H1 (cell line): Measurements from ENCODE around the gene NME4. TPM values are rescaled to one million over a fixed set of nuclear protein-coding genes. Genes with fewer than 3 reads are reported as not detected.

Experiments
- BACH1 ChIP-seq: IDR thresholded peaks from 2 replicates; pipeline ENCODE4 v1.6.1; 2012; ENCODE audit warnings: low read length, improper control_type of control experiment
- CHD2 ChIP-seq: IDR thresholded peaks from 2 replicates; pipeline ENCODE4 v1.6.1; 2012; ENCODE audit warnings: low read length, improper control_type of control experiment
- CREB1 ChIP-seq: IDR thresholded peaks from 2 replicates; pipeline ENCODE4 v1.6.1; 2012; ENCODE audit warnings: inconsistent platforms
- EGR1 ChIP-seq: IDR thresholded peaks from 2 replicates; pipeline ENCODE4 v1.6.1; 2011; ENCODE audit warnings: low read depth, low read length, borderline replicate concordance
- FOSL1 ChIP-seq: IDR thresholded peaks from 2 replicates; pipeline ENCODE4 v1.6.1; 2011; ENCODE audit warnings: mild to moderate bottlenecking, low read depth, low read length, moderate library complexity; ENCODE audit not compliant: insufficient read depth
- GTF2F1 ChIP-seq: IDR thresholded peaks from 2 replicates; pipeline ENCODE4 v1.6.1; 2012; ENCODE audit warnings: low read depth, low read length, improper control_type of control experiment, borderline replicate concordance
- JUN ChIP-seq: IDR thresholded peaks from 2 replicates; pipeline ENCODE4 v1.6.1; 2011; ENCODE audit warnings: low read depth, mild to moderate bottlenecking, improper control_type of control experiment, low read length
- JUND ChIP-seq: IDR thresholded peaks from 2 replicates; pipeline ENCODE4 v1.6.1; 2011; ENCODE audit warnings: mild to moderate bottlenecking, improper control_type of control experiment, low read length
- KDM5A ChIP-seq: fragments of 200-600 bp; IDR thresholded peaks from 2 replicates; pipeline ENCODE4 v1.7.1; 2012; ENCODE audit warnings: mild to moderate bottlenecking, low read length, inconsistent platforms, mixed read lengths
- NANOG ChIP-seq: IDR thresholded peaks from 2 replicates; pipeline ENCODE4 v1.6.1; 2011; ENCODE audit warnings: low read length, low read depth, mild to moderate bottlenecking, inconsistent platforms; ENCODE audit not compliant: insufficient read depth, poor library complexity, severe bottlenecking
- RBBP5 ChIP-seq: IDR thresholded peaks from 2 replicates; pipeline ENCODE4 v1.7.1; 2012; ENCODE audit warnings: low read depth, mild to moderate bottlenecking, inconsistent platforms, low read length, moderate library complexity, borderline replicate concordance
- RFX5 ChIP-seq: IDR thresholded peaks from 2 replicates; pipeline ENCODE4 v1.6.1; 2011; ENCODE audit warnings: low read depth, low read length, improper control_type of control experiment, borderline replicate concordance
- RXRA ChIP-seq: IDR thresholded peaks from 2 replicates; pipeline ENCODE4 v1.6.1; 2011; ENCODE audit warnings: low read depth, mild to moderate bottlenecking, low read length, moderate library complexity; ENCODE audit not compliant: insufficient read depth
- SIN3A ChIP-seq, 2 experiments: IDR thresholded peaks in 1 of 2; conservative IDR thresholded peaks in 1 of 2; 2 replicates each; pipeline ENCODE4 v1.6.1; 2011 to 2012; ENCODE audit warnings: low read length in 2 of 2, improper control_type of control experiment in 1 of 2, low read depth in 1 of 2, mild to moderate bottlenecking in 1 of 2
- SP2 ChIP-seq: IDR thresholded peaks from 2 replicates; pipeline ENCODE4 v1.6.1; 2012; ENCODE audit warnings: mild to moderate bottlenecking, low read length, inconsistent platforms
- SP4 ChIP-seq: IDR thresholded peaks from 2 replicates; pipeline ENCODE4 v1.6.1; 2012; ENCODE audit warnings: low read length, inconsistent platforms
- SRF ChIP-seq: IDR thresholded peaks from 2 replicates; pipeline ENCODE4 v1.6.1; 2011; ENCODE audit warnings: mild to moderate bottlenecking, low read depth, low read length, moderate library complexity
- TBP ChIP-seq: IDR thresholded peaks from 2 replicates; pipeline ENCODE4 v1.6.1; 2011; ENCODE audit warnings: low read depth, low read length, improper control_type of control experiment
- ZNF274 ChIP-seq: IDR thresholded peaks from 2 replicates; pipeline ENCODE4 v1.7.0; 2012; ENCODE audit warnings: low read length, borderline replicate concordance; ENCODE audit errors: extremely low read depth
- polyA plus RNA-seq, 7 experiments: library from polyadenylated mRNA; depleted of rRNA in 3 of 7; stranded (reverse) in 5 of 7; unstranded in 2 of 7; fragments of >200 nt in 5 of 7; fragments of 200-250 nt in 2 of 7; gene quantifications; 1 replicate in 5 of 7; 2 replicates in 1 of 7; 4 replicates in 1 of 7; pipeline versions ENCODE4 v1.2.1 to v1.2.3, GENCODE V29; 2011 to 2013; ENCODE audit warnings: missing spikeins in 2 of 7, mixed read lengths in 2 of 7
- total RNA-seq: library from RNA; stranded (reverse); fragmentation: NEBNext Ultra II Directional; extraction: Animal tissue kit (Norgen Biotek cat#: 25700); gene quantifications from 2 replicates; pipeline ENCODE4 v1.2.1, GENCODE V29; 2021
- TF ChIP-seq, protein P1 (sequence below), 3 experiments: IDR thresholded peaks; 1 replicate in 2 of 3; 2 replicates in 1 of 3; pipeline versions ENCODE4 v1.5.1 to v1.6.1; 2011; ENCODE audit warnings: low read length in 3 of 3, mild to moderate bottlenecking in 3 of 3, inconsistent platforms in 2 of 3, low read depth in 1 of 3, moderate library complexity in 1 of 3; ENCODE audit not compliant: insufficient read depth in 1 of 3; ENCODE audit errors: control extremely low read depth in 1 of 3
- TF ChIP-seq, protein P2 (sequence below): IDR thresholded peaks from 2 replicates; pipeline ENCODE4 v1.6.1; 2012; ENCODE audit warnings: inconsistent platforms

NME4 gene
- total and polyA plus RNA-seq, 2 of the 8 experiments (the other 6 are each of a cell fraction or from before 2014, with no cell fraction given): 408 to 863 TPM

DNA sequence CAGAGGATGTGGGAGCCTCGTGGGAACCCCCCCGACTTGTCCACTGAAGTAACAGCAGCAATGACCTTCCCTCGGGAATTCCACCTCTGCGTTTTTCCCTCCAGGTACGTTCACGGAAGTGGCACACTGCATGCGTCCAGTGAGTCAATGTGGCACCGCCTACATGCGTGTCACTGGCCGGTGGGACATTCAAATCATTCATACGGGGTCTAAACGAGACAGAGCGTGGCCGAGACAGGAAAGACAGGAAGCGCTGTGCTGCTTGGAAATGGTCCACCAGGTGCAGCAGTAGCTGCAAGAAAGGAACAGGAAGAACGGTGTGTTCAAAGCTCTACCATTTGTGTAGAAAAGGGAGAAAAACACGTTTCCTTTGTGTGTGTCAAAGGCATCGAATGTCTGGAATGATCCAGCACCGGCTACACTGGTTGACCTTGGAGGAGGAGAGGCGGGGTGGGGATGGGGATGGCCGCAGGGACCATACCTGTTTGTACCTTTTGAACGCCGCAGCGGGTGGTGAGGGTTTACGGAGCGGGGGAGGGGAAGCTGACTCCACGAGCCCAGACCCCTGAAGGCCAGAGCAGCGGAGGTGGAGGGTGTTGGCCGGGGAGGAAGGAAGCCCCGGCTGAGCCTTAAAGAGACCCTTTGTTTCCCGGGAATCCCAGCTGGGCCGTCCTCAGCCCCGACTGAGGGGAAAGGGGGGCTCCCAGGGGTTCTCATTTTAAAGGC is 13.5 kb upstream of the NME4 start (continued):
- TF ChIP-seq, protein P1, sequence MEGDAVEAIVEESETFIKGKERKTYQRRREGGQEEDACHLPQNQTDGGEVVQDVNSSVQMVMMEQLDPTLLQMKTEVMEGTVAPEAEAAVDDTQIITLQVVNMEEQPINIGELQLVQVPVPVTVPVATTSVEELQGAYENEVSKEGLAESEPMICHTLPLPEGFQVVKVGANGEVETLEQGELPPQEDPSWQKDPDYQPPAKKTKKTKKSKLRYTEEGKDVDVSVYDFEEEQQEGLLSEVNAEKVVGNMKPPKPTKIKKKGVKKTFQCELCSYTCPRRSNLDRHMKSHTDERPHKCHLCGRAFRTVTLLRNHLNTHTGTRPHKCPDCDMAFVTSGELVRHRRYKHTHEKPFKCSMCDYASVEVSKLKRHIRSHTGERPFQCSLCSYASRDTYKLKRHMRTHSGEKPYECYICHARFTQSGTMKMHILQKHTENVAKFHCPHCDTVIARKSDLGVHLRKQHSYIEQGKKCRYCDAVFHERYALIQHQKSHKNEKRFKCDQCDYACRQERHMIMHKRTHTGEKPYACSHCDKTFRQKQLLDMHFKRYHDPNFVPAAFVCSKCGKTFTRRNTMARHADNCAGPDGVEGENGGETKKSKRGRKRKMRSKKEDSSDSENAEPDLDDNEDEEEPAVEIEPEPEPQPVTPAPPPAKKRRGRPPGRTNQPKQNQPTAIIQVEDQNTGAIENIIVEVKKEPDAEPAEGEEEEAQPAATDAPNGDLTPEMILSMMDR (IDR thresholded peaks at IDR 0.05; ENCODE audit: control extremely low read depth in 1 of 3, insufficient read depth in 1 of 3, low read depth in 1 of 3, low read length in 3 of 3): no peak
- no peak for TF ChIP-seq JUND
- TF ChIP-seq RXRA: no peak
- no peak; the same call in 1 of the 2 replicates for TF ChIP-seq CREB1
- 0 out of 2 replicates have a peak, but pooled peaks have one; percentile 49 for TF ChIP-seq RBBP5
- peak; percentile 5; the same call in 1 of the 2 replicates for TF ChIP-seq CHD2
- TF ChIP-seq GTF2F1: no peak
- no peak for TF ChIP-seq SRF
- 0 out of 4 replicates have a peak, but pooled peaks of 1 of the 2 experiments have one; percentile 20 for TF ChIP-seq SIN3A (conservative IDR thresholded peaks at IDR 0.05 in 1 of 2, IDR thresholded peaks at IDR 0.05 in 1 of 2; ENCODE audit: low read depth in 1 of 2, low read length in 2 of 2)
- no peak for TF ChIP-seq BACH1
- TF ChIP-seq, protein P2, sequence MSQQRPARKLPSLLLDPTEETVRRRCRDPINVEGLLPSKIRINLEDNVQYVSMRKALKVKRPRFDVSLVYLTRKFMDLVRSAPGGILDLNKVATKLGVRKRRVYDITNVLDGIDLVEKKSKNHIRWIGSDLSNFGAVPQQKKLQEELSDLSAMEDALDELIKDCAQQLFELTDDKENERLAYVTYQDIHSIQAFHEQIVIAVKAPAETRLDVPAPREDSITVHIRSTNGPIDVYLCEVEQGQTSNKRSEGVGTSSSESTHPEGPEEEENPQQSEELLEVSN: no peak
- peak; percentile 58 for TF ChIP-seq NANOG
- TF ChIP-seq RFX5: no peak
- TF ChIP-seq FOSL1: no peak
- TF ChIP-seq EGR1: 0 out of 2 replicates have a peak, but pooled peaks have one; percentile 32
- TF ChIP-seq KDM5A: no peak
- no peak for TF ChIP-seq SP2
- no peak for TF ChIP-seq TBP
- no peak for TF ChIP-seq ZNF274
- TF ChIP-seq SP4: no peak
- no peak for TF ChIP-seq JUN
